Ureter (tissue), 1 donor: ENCODE results near the gene JAK3. TPM values are rescaled to one million over a fixed set of nuclear protein-coding genes. Genes with fewer than 3 reads are reported as not detected.

Experiments
- DNase-seq: peaks from one replicate; pipeline ENCODE4 v3.0.0-alpha.2; 2020; ENCODE audit warnings: low spot score
- total RNA-seq: library from RNA; stranded (reverse); gene quantifications from one replicate; pipeline ENCODE4 v1.2.4, GENCODE V29; 2023
- donor health status: DM: yes; HTN: yes; CAD: no.

JAK3 gene
- total RNA-seq, 1 donor from 2014 or later: 16.8 TPM

GRCh38 chr19:17865364-17866311 lies 17.9 kb upstream of the JAK3 start:
- no peak for DNase-seq

GRCh38 chr19:17863520-17864182 lies 15.9 kb upstream of the JAK3 start:
- DNase-seq: no peak

GRCh38 chr19:17862711-17863519 lies 15.1 kb upstream of the JAK3 start:
- DNase-seq: no peak

- no peak for DNase-seq
Observed at GRCh38 chr19:17861542-17862402, 14.0 kb upstream of the JAK3 start.

- DNase-seq: no peak
Observed at GRCh38 chr19:17860993-17861360, 13.2 kb upstream of the JAK3 start.

- DNase-seq: no peak
Observed at GRCh38 chr19:17860331-17860992, 12.7 kb upstream of the JAK3 start.

- DNase-seq: peak; percentile 99
Observed at GRCh38 chr19:17859533-17860330, 11.9 kb upstream of the JAK3 start, which contains the start of gene RPL18A. RPL18A (plus strand) TSS chr19:17859910; CDS start chr19:17859957, 47 bp downstream.

GRCh38 chr19:17855280-17856152 lies 7.7 kb upstream of the JAK3 start:
- peak; percentile 91 for DNase-seq

- no peak for DNase-seq
Observed at GRCh38 chr19:17854061-17854460, 6.3 kb upstream of the JAK3 start.

- no peak for DNase-seq
Observed at GRCh38 chr19:17848595-17849292, 962 bp upstream of the JAK3 start.

- no peak for DNase-seq
Observed at GRCh38 chr19:17846146-17846545, 1.6 kb downstream of the JAK3 start.

GRCh38 chr19:17843908-17844490 lies 3.8 kb downstream of the JAK3 start:
- no peak for DNase-seq

GRCh38 chr19:17843292-17843827 lies 4.4 kb downstream of the JAK3 start:
- DNase-seq: no peak

- DNase-seq: no peak
Observed at GRCh38 chr19:17842663-17843291, 5.0 kb downstream of the JAK3 start.

GRCh38 chr19:17841810-17842662 lies 5.7 kb downstream of the JAK3 start:
- peak; percentile 95 for DNase-seq

GRCh38 chr19:17841371-17841809 lies 6.4 kb downstream of the JAK3 start:
- DNase-seq: no peak
